Stimulated activated effector memory CD8-positive, alpha-beta T cell treated with anti-CD3 and anti-CD28 coated beads, Interleukin-12 subunit alpha, Interleukin-12 subunit beta, amount 100 ng/mL, for 72 hours (primary cell): ENCODE data around the gene NHSL1.
A peak's percentile ranks its signal among the peaks of the same experiment; 100 is the strongest.
"Not testable (repeated sequence)": the region's sequence is repeated elsewhere in the genome, so short reads cannot be mapped to it uniquely, and the experiment has no call there.

ENCODE experiments used
- ATAC-seq: fragments of 150-1000 bp; cut with Tn5 transposase; 2 replicates; pipeline ENCODE4 v1.10.0; 2021
- DNase-seq, 2 donors: peaks; one replicate each; pipeline ENCODE4 v3.0.0; 2021 to 2022; ENCODE audit warnings: low spot score in 2 of 2
- H3K27ac Mint-ChIP-seq: one replicate; pipeline ENCODE4 v1.8.0; 2022; ENCODE audit warnings: mild to moderate bottlenecking, mixed read lengths
- H3K36me3 Mint-ChIP-seq: one replicate; pipeline ENCODE4 v1.8.0; 2022; ENCODE audit warnings: mild to moderate bottlenecking, mixed read lengths
- H3K4me1 Mint-ChIP-seq: one replicate; pipeline ENCODE4 v1.8.0; 2022; ENCODE audit warnings: mixed read lengths
- H3K4me3 Mint-ChIP-seq: one replicate; pipeline ENCODE4 v1.8.0; 2022; ENCODE audit warnings: mild to moderate bottlenecking, mixed read lengths
- H3K9me3 Mint-ChIP-seq: one replicate; pipeline ENCODE4 v1.8.0; 2022; ENCODE audit warnings: mixed read lengths

Gene NHSL1

GRCh38 chr6:138440296-138440695 lies 59.0 kb downstream of the NHSL1 start:
- H3K4me1 Mint-ChIP-seq: no peaks in the 10 kb centered on the region
- H3K9me3 Mint-ChIP-seq: no peaks in the 10 kb centered on the region
- no peak overlapping the region for H3K27ac Mint-ChIP-seq
- no peak overlapping the region for H3K4me3 Mint-ChIP-seq
- DNase-seq (no peak), ATAC-seq (no peak)
- no peaks in the 10 kb centered on the region for H3K36me3 Mint-ChIP-seq

- H3K9me3 Mint-ChIP-seq: no peaks in the 10 kb centered on the region
- DNase-seq (no peak), ATAC-seq (no peak)
- no peak overlapping the region for H3K27ac Mint-ChIP-seq
- no peak overlapping the region for H3K4me3 Mint-ChIP-seq
- no peaks in the 10 kb centered on the region for H3K4me1 Mint-ChIP-seq
- no peaks in the 10 kb centered on the region for H3K36me3 Mint-ChIP-seq
Observed at GRCh38 chr6:138439546-138439945, 59.7 kb downstream of the NHSL1 start.

- H3K4me1 Mint-ChIP-seq: no peaks in the 10 kb centered on the region
Observed at GRCh38 chr6:138434925-138435324, 64.4 kb downstream of the NHSL1 start.

GRCh38 chr6:138434096-138434495 lies 65.2 kb downstream of the NHSL1 start:
- no peak overlapping the region for H3K27ac Mint-ChIP-seq
- H3K4me3 Mint-ChIP-seq: no peak overlapping the region
- ATAC-seq (no peak), DNase-seq (no peak)
- H3K4me1 Mint-ChIP-seq: no peaks in the 10 kb centered on the region
- H3K36me3 Mint-ChIP-seq: no peaks in the 10 kb centered on the region
- H3K9me3 Mint-ChIP-seq: no peaks in the 10 kb centered on the region

More at GRCh38 chr6:138434925-138435324, 64.4 kb downstream of the NHSL1 start:
- Mint-ChIP-seq H3K9me3 (no peaks in the 10 kb centered on the region), H3K36me3 (no peaks in the 10 kb centered on the region), H3K4me3 (no peak overlapping the region), H3K27ac (no peak overlapping the region)
- DNase-seq: no peak
- no peak for ATAC-seq

- Mint-ChIP-seq H3K9me3 (no peaks in the 10 kb centered on the region), H3K27ac (no peak overlapping the region), H3K4me1 (no peaks in the 10 kb centered on the region), H3K4me3 (no peak overlapping the region), H3K36me3 (no peaks in the 10 kb centered on the region)
- no peak for DNase-seq
- ATAC-seq: no peak
Observed at GRCh38 chr6:138432063-138432356, 67.3 kb downstream of the NHSL1 start.

GRCh38 chr6:138431256-138432062 lies 67.8 kb downstream of the NHSL1 start:
- H3K4me1 Mint-ChIP-seq: no peaks in the 10 kb centered on the region
- H3K27ac Mint-ChIP-seq: no peak overlapping the region
- H3K9me3 Mint-ChIP-seq: no peaks in the 10 kb centered on the region
- H3K4me3 Mint-ChIP-seq: no peak overlapping the region
- no peaks in the 10 kb centered on the region for H3K36me3 Mint-ChIP-seq
- peak; percentile 29 for ATAC-seq
- no peak for DNase-seq

- ATAC-seq (no peak), DNase-seq (no peak)
- Mint-ChIP-seq H3K9me3 (no peaks in the 10 kb centered on the region), H3K27ac (no peak overlapping the region), H3K4me3 (no peak overlapping the region), H3K36me3 (no peaks in the 10 kb centered on the region), H3K4me1 (no peaks in the 10 kb centered on the region)
Observed at GRCh38 chr6:138430361-138431145, 68.7 kb downstream of the NHSL1 start.

- H3K9me3 Mint-ChIP-seq: no peaks in the 10 kb centered on the region
- DNase-seq: no peak
- ATAC-seq: no peak
- H3K27ac Mint-ChIP-seq: no peak overlapping the region
- no peaks in the 10 kb centered on the region for H3K4me1 Mint-ChIP-seq
- no peak overlapping the region for H3K4me3 Mint-ChIP-seq
- H3K36me3 Mint-ChIP-seq: no peaks in the 10 kb centered on the region
Observed at GRCh38 chr6:138429761-138430160, 69.5 kb downstream of the NHSL1 start.

- Mint-ChIP-seq H3K9me3 (no peaks in the 10 kb centered on the region), H3K27ac (no peak overlapping the region), H3K36me3 (no peaks in the 10 kb centered on the region), H3K4me3 (no peak overlapping the region), H3K4me1 (no peaks in the 10 kb centered on the region)
- ATAC-seq: peak; percentile 53
- DNase-seq: no peak
Observed at GRCh38 chr6:138428944-138429598, 70.2 kb downstream of the NHSL1 start.

DNA sequence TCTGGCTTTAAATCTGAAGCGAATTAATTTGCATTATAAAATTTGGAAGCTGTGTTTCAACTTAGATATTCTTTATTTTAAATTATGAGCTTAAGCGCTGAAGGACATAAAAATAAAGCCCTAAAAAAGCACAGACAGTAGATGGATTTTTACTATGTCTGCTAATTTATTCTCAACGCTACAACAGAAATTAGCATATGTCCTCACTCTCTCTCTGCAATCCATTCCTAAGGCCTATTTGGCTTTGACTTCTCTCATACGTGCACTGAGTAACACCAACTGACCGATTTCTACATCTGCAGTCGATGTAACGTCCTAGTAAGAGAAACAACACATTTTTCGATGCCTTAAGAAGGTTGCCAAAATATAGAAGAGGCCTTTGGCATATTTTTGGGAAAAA lies 71.6 kb downstream of the NHSL1 start:
- DNase-seq: no peak
- Mint-ChIP-seq H3K27ac (no peak overlapping the region), H3K4me3 (no peak overlapping the region), H3K36me3 (no peaks in the 10 kb centered on the region), H3K9me3 (no peaks in the 10 kb centered on the region), H3K4me1 (no peaks in the 10 kb centered on the region)
- no peak for ATAC-seq

- Mint-ChIP-seq H3K36me3 (no peaks in the 10 kb centered on the region), H3K4me3 (no peak overlapping the region), H3K4me1 (no peaks in the 10 kb centered on the region), H3K9me3 (no peaks in the 10 kb centered on the region), H3K27ac (no peak overlapping the region)
- no peak for DNase-seq
- no peak for ATAC-seq
Observed at GRCh38 chr6:138426500-138427123, 72.7 kb downstream of the NHSL1 start.

- not testable (repeated sequence) for DNase-seq, ATAC-seq, H3K36me3 Mint-ChIP-seq, H3K27ac Mint-ChIP-seq, H3K9me3 Mint-ChIP-seq, H3K4me3 Mint-ChIP-seq, H3K4me1 Mint-ChIP-seq
Observed at GRCh38 chr6:138425256-138425655, 74.0 kb downstream of the NHSL1 start.

DNA sequence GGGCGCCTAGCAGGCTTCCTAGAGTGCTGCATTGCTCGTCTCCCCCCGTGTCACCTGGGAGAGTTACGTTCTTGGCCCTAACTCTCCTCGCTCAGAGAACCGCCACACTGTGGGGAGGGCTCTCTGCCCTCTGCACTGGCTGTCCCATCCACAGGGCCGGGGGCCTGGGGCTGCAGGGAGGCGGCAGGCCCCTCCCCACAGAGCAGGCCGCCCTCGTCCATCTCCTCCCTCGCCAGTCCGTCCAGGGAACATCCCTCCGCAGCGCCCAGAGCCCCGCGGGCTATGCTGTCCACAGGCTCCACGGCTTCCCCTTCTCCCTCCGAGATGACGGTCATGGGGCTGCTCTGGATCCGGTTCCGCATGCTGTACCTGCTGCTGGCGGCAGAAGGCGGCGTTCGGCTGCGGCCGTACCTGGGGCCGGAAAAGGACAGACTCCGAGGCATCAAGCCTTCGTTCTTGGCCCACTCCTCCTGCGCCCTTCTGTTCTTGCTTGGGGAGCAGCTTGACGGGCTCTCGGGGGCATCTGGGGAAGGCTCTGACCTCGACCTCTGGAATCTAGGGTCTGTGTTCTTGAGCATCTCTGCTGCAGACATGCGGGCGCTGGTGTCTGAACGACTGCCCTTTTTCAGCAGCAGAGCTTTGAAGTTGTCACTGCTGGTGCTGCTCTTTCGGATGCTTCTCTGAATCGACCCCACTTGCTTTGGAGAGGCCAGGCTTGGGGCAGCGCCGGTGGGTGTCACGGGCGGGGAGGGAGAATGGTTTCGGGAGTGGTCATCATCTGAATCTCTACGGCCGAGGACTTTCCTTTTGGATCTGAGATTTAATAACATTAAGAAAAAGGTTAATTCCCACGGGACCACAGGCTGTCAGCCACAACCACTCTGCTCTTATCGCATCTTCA lies 75.0 kb downstream of the NHSL1 start:
- DNase-seq (no peak), ATAC-seq (peak; percentile 28)
- Mint-ChIP-seq H3K36me3 (no peaks in the 10 kb centered on the region), H3K4me3 (no peak overlapping the region), H3K4me1 (no peaks in the 10 kb centered on the region), H3K27ac (no peak overlapping the region), H3K9me3 (no peaks in the 10 kb centered on the region)

GRCh38 chr6:138422861-138423260 lies 76.4 kb downstream of the NHSL1 start:
- Mint-ChIP-seq H3K4me3 (no peak overlapping the region), H3K9me3 (no peaks in the 10 kb centered on the region), H3K27ac (no peak overlapping the region), H3K36me3 (no peaks in the 10 kb centered on the region), H3K4me1 (peaks cover 7% of the 10 kb centered on the region)
- no peak for ATAC-seq
- no peak for DNase-seq

GRCh38 chr6:138421608-138422007 lies 77.7 kb downstream of the NHSL1 start:
- Mint-ChIP-seq H3K27ac (no peak overlapping the region), H3K4me1 (peaks cover 15% of the 10 kb centered on the region), H3K9me3 (no peaks in the 10 kb centered on the region), H3K36me3 (no peaks in the 10 kb centered on the region), H3K4me3 (no peak overlapping the region)
- ATAC-seq (no peak), DNase-seq (no peak)
